K562 (cell line): ENCODE results near the gene PNKD. TPM values are rescaled to one million over a fixed set of nuclear protein-coding genes. Genes with fewer than 3 reads are reported as not detected.
A peak's percentile ranks its signal among the peaks of the same experiment; 100 is the strongest.

Experiments
- ATF3 ChIP-seq, 2 experiments: fragments of 450-650 bp in 1 of 2; sonication (generic) in 1 of 2; formaldehyde crosslinking in 1 of 2; IDR thresholded peaks in 1 of 2; conservative IDR thresholded peaks in 1 of 2; 2 replicates each; pipeline versions ENCODE4 v1.6.1 to v1.8.1; 2016 to 2023; ENCODE audit warnings: mild to moderate bottlenecking in 2 of 2, moderate library complexity in 2 of 2, inconsistent platforms in 1 of 2, missing genetic modification reagents in 1 of 2
- BRD9 ChIP-seq: fragments of 450-650 bp; IDR thresholded peaks from 2 replicates; pipeline ENCODE4 v1.6.1; 2018; ENCODE audit warnings: low read depth; ENCODE audit not compliant: partially characterized antibody
- CREBBP ChIP-seq: IDR thresholded peaks from one replicate; pipeline ENCODE4 v1.6.1; 2012; ENCODE audit warnings: low read depth, mild to moderate bottlenecking, control low read depth, inconsistent platforms, low read length
- DPF2 ChIP-seq: fragments of 450-650 bp; IDR thresholded peaks from 2 replicates; pipeline ENCODE4 v1.6.1; 2016
- ETV5 ChIP-seq: sonication (generic); formaldehyde crosslinking; IDR thresholded peaks from 2 replicates; pipeline ENCODE4 v1.4.0; 2020; ENCODE audit warnings: low read depth, mild to moderate bottlenecking, missing genetic modification reagents
- FOXM1 ChIP-seq, 2 experiments: fragments of 450-650 bp in 1 of 2; sonication (generic) in 1 of 2; formaldehyde crosslinking in 1 of 2; IDR thresholded peaks; 2 replicates each; pipeline versions ENCODE4 v1.6.1 to v1.9.0; 2017 to 2022; ENCODE audit warnings: low read depth in 2 of 2, mild to moderate bottlenecking in 2 of 2, missing genetic modification reagents in 1 of 2, moderate library complexity in 1 of 2
- HDAC1 ChIP-seq, 2 experiments: fragments of 450-650 bp; IDR thresholded peaks; 2 replicates each; pipeline ENCODE4 v1.6.1; 2016 to 2017; ENCODE audit warnings: inconsistent platforms in 1 of 2, mild to moderate bottlenecking in 1 of 2, moderate library complexity in 1 of 2
- MAFK ChIP-seq: IDR thresholded peaks from 2 replicates; pipeline ENCODE4 v1.6.1; 2011; ENCODE audit warnings: low read length, improper control_type of control experiment
- MAX ChIP-seq: sonication (generic); formaldehyde crosslinking; IDR thresholded peaks from 2 replicates; pipeline ENCODE4 v1.9.0; 2022; ENCODE audit warnings: mild to moderate bottlenecking, missing genetic modification reagents
- MITF ChIP-seq: IDR thresholded peaks from 2 replicates; pipeline ENCODE4 v1.6.1; 2014; ENCODE audit warnings: antibody characterized with exemption
- NBN ChIP-seq: fragments of 450-650 bp; IDR thresholded peaks from 2 replicates; pipeline ENCODE4 v1.6.1; 2016; ENCODE audit warnings: low read depth, mild to moderate bottlenecking
- NCOA6 ChIP-seq: fragments of 450-650 bp; IDR thresholded peaks from 2 replicates; pipeline ENCODE4 v1.6.1; 2017; ENCODE audit warnings: mild to moderate bottlenecking
- POLR2AphosphoS5 ChIP-seq: IDR thresholded peaks from 2 replicates; pipeline ENCODE4 v1.6.1; 2011; ENCODE audit warnings: mild to moderate bottlenecking, low read depth, low read length, moderate library complexity; ENCODE audit not compliant: control insufficient read depth, insufficient read depth
- SIX5 ChIP-seq, 2 experiments: IDR thresholded peaks; 2 replicates each; pipeline ENCODE4 v1.6.1; 2011; ENCODE audit warnings: low read length in 2 of 2, borderline replicate concordance in 1 of 2, low read depth in 1 of 2, mild to moderate bottlenecking in 1 of 2, moderate library complexity in 1 of 2; ENCODE audit not compliant: insufficient read depth in 1 of 2
- SNIP1 ChIP-seq: fragments of 450-650 bp; IDR thresholded peaks from 2 replicates; pipeline ENCODE4 v1.7.1; 2017; ENCODE audit warnings: low read depth, mild to moderate bottlenecking
- STAT5A ChIP-seq: IDR thresholded peaks from 2 replicates; pipeline ENCODE4 v1.6.1; 2012; ENCODE audit warnings: low read length, inconsistent platforms, borderline replicate concordance
- TCF3 ChIP-seq: sonication (generic); formaldehyde crosslinking; IDR thresholded peaks from 2 replicates; pipeline ENCODE4 v1.4.0; 2020; ENCODE audit warnings: mild to moderate bottlenecking, missing genetic modification reagents
- ZBTB43 ChIP-seq: sonication (generic); formaldehyde crosslinking; IDR thresholded peaks from 2 replicates; pipeline ENCODE4 v1.8.0; 2023; ENCODE audit warnings: mild to moderate bottlenecking, missing genetic modification reagents
- ZNF175 ChIP-seq: fragments of 200-800 bp; sonication (Bioruptor generic); IDR thresholded peaks from 2 replicates; pipeline ENCODE4 v1.6.1; 2016; ENCODE audit warnings: low read depth, mild to moderate bottlenecking, missing genetic modification characterization, missing compliant biosample characterization
- ZNF395 ChIP-seq: fragments of 200-800 bp; sonication (Bioruptor generic); IDR thresholded peaks from 2 replicates; pipeline ENCODE4 v1.6.1; 2017; ENCODE audit warnings: missing genetic modification characterization, missing compliant biosample characterization
- polyA plus RNA-seq, 8 experiments: library from polyadenylated mRNA; depleted of rRNA in 4 of 8; stranded (reverse) in 5 of 8; unstranded in 3 of 8; fragments of >200 nt; fragmentation: Nextera tagmentation in 2 of 8; fragmentation: Illumina TruSeq in 1 of 8; extraction: Ambion mirVana in 2 of 8; extraction: Trizol in 1 of 8; gene quantifications; 2 replicates each; pipeline versions ENCODE4 v1.2.1 to v1.2.3, GENCODE V29; 2011 to 2014; ENCODE audit warnings: inconsistent platforms in 1 of 8, missing spikeins in 1 of 8
- total RNA-seq, 7 experiments: library from RNA; depleted of rRNA in 6 of 7; stranded (reverse); fragments of >200 nt in 6 of 7; fragmentation: Illumina TruSeq in 2 of 7; extraction: Trizol in 2 of 7; gene quantifications; 2 replicates each; pipeline versions ENCODE4 v1.2.1 to v1.2.3, GENCODE V29; 2011 to 2021; ENCODE audit warnings: low replicate concordance in 1 of 7

The PNKD gene
- total and polyA plus RNA-seq, 9 of the 15 experiments (the other 6 are each of a cell fraction or from before 2014, with no cell fraction given) = 26.0 to 105 (median 60.1) TPM

GRCh38 chr2:218332920-218333645, 62.8 kb downstream of the PNKD start (continued):
- TF ChIP-seq ATF3 (IDR thresholded peaks at IDR 0.05) = peak; percentile 44; the same call in 1 of the 2 replicates
- TF ChIP-seq ATF3 (CRISPR knock-in tag; conservative IDR thresholded peaks at IDR 0.05) = no peak
- no peak for TF ChIP-seq SNIP1
- no peak for TF ChIP-seq MITF
- peak; percentile 67; the same call in 1 of the 2 replicates for TF ChIP-seq ZNF175
- TF ChIP-seq ETV5 (CRISPR knock-in tag) = peak; percentile 85
- TF ChIP-seq MAX (CRISPR knock-in tag) = peak; percentile 22; the same call in 1 of the 2 replicates
- TF ChIP-seq NBN = peak; percentile 81
- no peak for TF ChIP-seq CREBBP
- peak; percentile 80 for TF ChIP-seq BRD9
- TF ChIP-seq TCF3 (CRISPR knock-in tag) = peak; percentile 89
- peak; percentile 83 for TF ChIP-seq MAFK
- peak; percentile 53; the same call in 1 of the 2 replicates for TF ChIP-seq STAT5A
- no peak for TF ChIP-seq ZBTB43 (CRISPR knock-in tag)
- no peak for TF ChIP-seq SIX5 (IDR thresholded peaks at IDR 0.05; ENCODE audit: borderline replicate concordance in 1 of 2, insufficient read depth in 1 of 2, low read depth in 1 of 2, low read length in 2 of 2)
- peak; percentile 88 for TF ChIP-seq DPF2
- TF ChIP-seq HDAC1 (IDR thresholded peaks at IDR 0.05) = peak in 1 of 2 experiments; percentile 50; a peak in 1 of 4 replicates
- peak; percentile 45; the same call in 1 of the 2 replicates for TF ChIP-seq ZNF395 (CRISPR knock-in tag)
- 0 out of 2 replicates have a peak, but pooled peaks have one; percentile 23 for TF ChIP-seq NCOA6
- TF ChIP-seq FOXM1 (IDR thresholded peaks at IDR 0.05; ENCODE audit: low read depth) = 0 out of 2 replicates have a peak, but pooled peaks have one; percentile 38
- no peak for TF ChIP-seq FOXM1 (CRISPR knock-in tag; IDR thresholded peaks at IDR 0.05; ENCODE audit: low read depth)
- TF ChIP-seq POLR2AphosphoS5 = peak; percentile 68
